Amniotic stem cell (primary cell): ENCODE data around the gene ZNF624.
"Not testable (repeated sequence)": the region's sequence is repeated elsewhere in the genome, so short reads cannot be mapped to it uniquely, and the experiment has no call there.

Source experiments
- DNase-seq: peaks from one replicate; lab custom pipeline; 2025; lab: John Stamatoyannopoulos, UW

ZNF624 gene

DNA sequence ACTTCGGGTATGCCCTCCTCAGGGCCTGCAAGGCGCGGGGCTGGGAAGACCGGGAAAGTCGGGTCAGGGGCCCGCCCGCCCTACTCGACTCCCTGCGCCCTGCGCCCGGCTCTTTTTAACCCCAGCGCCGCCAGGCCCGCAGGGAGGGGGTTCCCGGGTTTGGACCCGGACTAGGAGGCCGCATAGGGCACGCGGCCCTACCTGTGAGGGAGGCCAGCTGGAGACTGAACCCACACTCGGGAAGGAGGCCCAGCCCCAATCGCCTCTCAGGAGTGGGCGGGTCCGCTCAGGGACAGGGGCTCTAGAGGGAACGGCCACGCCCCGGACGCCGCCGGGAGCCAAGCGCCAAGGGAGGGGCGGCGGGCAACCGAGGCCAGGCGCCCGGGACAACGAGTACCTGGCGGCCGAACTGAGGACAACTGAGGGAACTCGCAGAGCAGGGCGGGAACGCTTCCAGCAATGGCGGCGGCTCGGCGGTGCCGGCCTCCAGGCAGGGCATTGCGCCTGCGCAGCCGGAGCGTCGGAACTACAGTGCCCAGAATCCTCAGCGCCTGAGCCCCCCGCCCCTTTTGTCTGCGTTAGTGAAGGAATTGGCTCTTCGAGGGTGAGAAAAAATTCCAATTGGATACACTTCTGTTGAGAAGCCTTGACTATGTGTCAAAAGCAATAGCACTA lies at the start of gene ZNF624:
Gene ZNF624 (minus strand): TSS at position 484 of the 675 bp plus-strand sequence.
- DNase-seq, result peak; percentile 85

DNA sequence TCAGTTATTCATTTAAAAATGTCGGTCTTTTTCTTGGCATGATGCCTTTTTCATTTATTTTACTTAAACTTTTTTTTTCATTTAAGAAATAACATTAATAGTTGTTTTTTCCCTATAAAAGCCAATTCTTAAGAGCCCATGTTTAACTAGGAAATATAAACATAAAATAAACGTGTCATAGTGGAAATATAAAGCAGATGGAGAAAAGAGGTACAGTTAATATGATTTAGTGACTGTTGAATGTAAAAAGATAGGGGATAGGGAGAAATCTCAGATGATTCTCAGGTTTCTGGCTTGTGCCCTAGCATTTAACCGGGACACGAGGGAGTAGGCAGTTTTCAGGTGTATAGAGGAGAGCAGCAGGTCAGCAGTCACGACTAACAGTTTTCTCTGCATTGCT lies 44.0 kb upstream of the ZNF624 start:
- not testable (repeated sequence) for DNase-seq

DNA sequence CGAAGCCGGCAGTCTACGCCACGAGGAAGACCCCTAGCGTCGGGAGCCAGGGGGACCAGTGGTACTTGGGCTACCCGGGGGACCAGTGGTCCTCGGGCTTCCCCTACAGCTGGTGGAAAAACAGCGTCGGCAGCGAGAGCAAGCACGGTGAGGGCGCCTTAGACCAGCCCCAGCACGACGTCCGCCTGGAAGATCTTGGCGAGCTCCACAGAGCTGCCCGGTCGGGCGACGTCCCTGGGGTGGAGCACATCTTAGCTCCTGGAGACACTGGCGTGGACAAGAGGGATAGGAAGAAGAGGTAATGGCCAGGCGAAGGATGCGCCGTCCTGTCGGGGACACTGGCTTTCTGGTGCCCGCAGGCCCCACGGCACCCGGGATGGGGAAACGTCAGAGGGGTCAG lies 36.8 kb upstream of the ZNF624 start:
- DNase-seq, result not testable (repeated sequence)

DNA sequence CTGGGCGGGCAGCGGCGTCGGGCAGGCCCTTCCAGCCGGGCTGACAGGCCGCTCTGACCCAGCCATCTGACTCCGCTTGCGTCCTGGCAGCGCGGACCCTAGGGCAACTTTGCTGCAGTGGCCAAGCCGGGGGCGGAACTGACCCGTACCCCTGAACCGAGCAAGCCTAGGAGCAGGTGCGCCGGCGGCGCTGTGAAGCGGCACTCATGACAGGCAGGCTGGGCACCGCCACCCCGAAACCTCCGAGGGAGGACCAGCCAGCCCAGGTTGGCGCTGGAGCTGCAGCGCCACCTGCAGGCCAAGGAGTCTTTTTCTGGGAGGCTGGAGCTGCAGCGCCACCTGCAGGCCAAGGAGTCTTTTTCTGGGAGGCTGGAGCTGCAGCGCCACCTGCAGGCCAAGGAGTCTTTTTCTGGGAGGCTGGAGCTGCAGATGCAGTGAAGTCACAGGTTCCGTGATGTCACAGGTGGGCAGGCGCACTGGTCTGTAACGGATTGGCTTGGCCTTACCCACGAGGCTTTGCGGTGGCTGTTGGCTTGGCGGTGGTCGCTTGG lies 36.2 kb upstream of the ZNF624 start, which contains the start of gene CCDC144A:
Gene CCDC144A (plus strand): TSS at position 511 of the 551 bp plus-strand sequence. CDS start 160 bp downstream, outside the sequence.
- DNase-seq, result not testable (repeated sequence)

DNA sequence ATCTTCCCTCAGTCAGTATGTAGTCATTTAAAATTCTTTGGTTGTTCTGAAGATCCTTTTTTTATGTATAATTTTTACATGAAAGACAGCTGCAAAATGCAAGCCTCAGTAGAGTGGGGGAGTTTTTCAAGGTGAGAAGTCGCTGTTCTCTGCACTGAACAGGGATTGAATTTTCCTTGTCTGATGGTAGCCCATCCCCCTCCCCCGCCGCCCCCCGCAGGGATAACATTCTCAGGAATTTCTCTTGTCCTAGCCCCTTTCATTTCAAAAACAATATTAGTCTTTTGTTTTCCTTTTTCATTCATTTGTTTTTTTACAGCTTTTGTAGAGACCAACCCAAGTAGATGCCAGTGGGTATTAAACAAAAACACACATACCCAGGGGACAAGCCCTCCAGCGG lies 33.5 kb upstream of the ZNF624 start:
- not testable (repeated sequence) for DNase-seq

DNA sequence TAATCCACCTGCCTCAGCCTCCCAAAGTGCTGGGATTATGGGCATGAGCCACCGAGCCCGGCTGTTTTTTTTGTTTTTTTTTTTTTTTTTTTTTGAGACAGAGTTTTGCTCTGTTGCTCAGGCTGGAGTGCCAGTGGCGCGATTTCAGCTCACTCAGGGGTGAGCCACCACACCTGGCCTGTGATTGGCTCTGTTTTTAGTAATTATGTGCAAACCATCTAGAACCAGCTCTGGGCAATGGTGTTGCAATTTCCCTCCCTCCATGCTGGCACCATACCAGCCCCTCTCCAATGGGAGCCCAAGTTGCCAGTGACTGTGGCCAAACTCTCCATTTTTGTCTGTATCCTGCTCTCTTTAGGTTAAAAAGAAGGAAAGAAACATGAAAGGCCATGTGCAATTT lies 32.4 kb upstream of the ZNF624 start:
- not testable (repeated sequence) for DNase-seq

DNA sequence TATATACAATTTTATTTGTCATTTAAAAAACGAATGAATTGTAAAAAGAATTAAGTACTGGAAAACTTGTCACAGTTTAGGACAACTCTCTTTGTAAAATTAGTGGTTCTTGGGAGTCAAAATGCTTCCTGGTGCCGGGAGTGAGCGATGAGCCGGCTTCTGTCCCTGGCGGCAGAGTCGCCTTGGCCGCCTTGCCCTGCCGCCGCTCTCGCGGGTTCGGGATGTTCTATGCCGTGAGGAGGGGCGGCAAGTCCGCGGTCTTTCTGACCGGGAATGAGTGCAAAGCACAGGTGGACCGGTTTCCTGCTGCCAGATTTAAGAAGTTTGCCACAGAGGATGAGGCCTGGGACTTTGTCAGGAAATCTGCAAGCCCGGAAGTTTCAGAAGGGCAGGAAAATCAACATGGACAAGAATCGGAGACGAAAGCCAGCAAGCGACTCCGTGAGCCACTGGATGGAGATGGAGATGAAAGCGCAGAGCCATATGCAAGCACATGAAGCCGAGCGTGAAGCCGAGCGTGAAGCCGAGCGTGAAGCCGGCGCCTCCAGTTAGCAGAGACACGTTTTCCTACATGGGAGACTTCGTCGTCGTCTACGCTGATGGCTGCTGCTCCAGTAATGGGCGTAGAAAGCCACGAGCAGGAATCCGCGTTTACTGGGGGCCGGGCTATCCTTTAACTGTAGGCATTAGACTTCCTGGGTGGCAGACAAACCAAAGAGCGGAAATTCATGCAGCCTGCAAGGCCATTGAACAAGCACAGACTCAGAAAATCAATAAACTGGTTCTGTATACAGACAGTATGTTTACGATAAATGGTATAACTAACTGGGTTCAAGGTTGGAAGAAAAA lies 29.9 kb upstream of the ZNF624 start:
- DNase-seq, result not testable (repeated sequence)

DNA sequence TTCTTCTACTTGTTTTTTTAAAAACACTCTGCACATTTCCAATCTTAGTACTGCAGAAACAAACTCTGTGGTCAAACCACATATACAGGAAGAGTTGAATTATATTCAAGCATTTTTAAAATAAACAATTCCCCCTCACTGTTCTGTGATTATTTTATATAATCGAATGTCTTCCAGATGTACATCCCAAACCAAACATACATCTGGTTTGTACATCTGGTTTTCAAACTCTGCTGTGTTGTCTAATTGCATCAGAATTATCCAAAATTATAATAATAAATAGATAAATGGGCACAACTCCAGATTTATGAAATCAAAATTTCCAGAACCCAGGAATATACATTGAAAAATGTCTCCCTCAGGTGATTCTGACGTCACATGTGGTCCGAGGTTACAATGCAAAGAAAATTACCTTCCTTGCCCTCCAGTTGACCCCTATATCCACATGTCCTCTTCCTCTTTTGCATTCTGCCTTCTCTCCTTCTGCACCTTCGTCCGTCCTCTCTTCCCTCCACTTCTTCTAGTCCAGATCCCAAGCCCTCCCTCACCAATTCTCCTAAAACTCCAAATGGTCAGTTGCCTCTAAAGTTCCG lies 23.1 kb upstream of the ZNF624 start:
- DNase-seq, result no peak

DNA sequence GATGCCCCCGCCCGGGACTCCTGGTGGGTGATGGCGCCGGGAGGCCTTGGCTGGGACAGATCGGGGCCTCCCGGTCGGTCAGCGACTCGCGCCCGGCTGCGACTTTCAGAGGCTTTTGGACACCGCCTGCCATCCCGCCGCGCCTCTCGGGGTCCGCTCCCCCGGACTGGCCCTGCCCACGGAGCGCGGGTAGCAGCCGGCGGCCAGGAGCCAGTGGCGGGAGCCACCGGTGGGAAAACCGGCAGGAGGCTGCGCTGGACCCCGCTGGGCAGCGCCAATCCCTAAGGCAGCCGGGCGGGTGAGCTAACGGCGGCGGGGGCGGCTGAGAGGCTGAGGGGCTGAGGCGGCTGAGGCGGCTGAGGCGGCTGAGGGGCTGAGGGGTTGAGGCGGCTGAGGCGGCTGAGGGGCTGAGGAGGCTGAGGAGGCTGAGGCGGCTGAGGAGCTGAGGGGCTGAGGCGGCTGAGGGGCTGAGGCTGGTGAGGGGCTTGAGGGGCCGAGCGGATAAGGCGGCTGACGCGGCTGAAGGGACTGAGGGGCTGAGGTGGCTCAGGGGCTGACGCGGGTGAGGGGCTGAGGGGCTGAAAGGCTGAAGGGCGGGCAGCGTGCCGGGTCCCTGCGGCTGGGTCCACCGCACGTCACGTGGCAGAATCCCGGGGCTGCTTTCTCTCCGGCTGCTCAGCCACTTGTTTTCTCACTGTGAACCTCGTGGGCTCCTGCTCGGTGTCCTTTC lies 13.4 kb upstream of the ZNF624 start:
- not testable (repeated sequence) for DNase-seq

DNA sequence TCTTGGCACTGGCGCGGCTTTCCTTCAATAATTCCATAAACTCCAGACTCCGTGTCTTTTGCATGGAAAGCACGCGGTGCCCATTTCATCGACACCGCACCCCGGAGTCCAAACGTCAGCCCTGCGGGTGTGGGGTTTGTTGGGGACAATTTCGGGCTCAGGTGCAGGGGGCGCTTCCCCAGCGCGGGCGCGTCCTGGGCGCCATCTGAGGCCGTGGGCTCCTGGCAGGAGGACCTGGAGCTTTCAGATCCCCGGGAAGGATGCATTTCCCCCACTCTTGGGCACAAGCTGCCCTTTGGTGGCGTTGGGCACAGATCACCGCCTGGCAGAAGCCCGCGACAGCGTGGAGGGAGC lies 12.9 kb upstream of the ZNF624 start:
- not testable (repeated sequence) for DNase-seq

DNA sequence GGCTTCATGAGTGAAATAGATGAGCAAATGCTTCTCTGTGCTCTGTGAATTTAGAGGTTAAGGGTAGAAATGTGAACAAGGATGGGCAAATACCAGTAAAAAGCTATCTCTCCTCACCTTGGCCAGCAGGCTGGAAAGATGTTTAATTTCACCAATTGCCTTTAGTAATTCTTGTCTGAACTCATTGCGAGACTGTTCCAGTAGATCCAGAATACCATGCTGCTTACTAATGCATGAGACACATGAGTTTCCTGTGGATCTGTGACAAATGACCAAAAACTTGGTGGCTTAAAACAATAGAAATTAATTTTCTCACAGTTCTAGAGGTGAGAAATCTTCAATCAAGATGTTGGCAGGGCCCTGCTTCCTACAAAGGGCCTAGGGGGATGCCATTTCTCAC lies 9.3 kb upstream of the ZNF624 start:
- no peak for DNase-seq

DNA sequence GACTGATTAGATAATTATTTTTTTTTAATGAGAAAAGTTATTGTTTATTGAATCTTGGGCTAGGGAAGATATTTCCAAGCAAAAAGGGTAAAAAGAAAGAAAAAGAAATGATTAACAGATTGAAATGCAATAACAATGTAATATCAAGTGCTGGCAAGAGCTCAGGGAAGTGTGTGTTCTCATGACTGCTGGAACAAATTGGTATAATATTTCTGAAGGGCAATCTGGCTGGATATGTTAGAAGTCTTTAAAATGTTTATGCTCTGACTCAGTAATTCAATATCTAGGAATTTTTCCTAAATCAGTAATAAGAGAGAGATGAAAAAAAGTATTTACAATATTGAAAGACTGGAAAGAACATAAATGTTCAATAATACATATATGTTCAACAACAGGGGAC lies 7.6 kb upstream of the ZNF624 start:
- DNase-seq, result no peak

DNA sequence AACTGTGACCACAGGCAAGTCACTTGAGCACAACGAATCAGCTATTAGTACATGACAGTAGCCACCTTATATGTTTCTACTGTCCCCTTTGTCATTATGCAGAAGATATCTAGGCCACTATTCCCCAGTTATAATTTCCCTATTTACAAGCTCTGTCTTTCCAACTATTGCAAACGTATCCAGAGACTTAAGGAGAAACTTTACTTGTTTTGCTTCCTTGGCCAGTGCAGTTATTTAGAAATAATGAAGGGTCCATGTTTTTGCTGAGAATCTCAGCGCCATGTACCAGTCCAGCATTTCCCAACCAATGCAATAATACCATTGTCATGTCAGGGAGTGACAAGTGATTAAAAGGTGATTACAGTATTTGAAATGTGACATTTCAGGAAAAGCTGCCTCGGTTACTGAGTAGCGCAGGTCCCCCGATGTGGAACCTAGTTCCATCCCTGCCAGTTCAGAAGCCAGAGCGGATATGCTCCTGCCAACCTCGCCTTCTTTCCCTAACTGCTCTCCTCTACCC lies 743 bp downstream of the ZNF624 start:
- DNase-seq, result no peak

DNA sequence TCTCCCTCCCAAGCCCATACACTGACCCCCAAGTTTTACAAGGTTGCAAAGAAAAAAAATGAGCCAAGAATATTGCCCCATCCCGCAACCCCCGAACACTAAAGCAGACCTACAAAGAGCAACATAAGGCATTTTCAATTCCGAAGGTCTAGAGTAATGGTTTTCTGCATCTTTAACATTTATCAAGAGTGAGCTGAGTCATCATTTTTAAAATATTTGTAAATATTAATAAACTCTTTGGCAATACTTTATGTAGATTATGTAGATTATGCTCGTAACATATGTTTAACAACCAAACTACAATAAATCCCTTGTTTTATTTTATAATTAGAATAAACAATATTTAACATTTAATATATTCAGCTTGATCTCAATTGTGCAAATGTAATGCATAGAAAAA lies 1.4 kb downstream of the ZNF624 start:
- DNase-seq, result no peak

DNA sequence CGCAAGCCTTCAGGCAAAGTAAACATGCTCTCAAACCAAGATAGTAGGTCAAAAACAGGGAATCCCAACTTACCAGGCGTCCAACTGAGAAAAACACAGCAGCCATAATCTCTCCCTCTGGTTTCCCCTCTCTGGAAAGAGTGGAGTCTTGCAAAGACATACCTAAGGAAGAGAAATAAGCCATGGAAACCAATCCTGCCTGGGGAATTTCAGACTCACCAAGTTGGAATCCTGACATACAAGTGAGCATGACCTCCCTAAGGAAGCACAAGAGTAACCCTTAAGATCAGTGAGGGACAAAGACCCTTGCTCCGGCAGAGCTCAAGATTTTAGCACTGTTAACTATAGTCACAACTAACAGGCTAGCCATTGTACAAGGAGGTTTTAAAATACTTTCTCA lies 4.1 kb downstream of the ZNF624 start:
- DNase-seq, result no peak

DNA sequence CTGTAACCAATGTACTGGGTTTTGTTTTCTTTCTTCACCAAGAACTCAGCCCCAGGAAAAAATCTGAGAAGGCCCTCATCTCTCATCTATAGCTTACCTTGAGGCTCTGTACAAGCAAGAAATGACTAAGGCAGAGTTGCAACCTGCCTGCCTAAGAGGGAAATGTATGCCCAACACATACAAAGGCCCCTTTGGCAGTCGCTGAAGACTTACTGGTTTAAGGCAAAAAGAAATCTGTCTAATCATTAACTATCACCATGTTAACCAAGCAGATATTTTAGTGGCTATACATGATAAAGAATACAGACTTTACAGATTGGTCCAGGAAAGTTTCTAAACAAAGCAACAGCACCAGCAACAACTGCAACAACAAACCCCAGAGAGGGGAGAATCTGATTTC lies 14.2 kb downstream of the ZNF624 start:
- no peak for DNase-seq

DNA sequence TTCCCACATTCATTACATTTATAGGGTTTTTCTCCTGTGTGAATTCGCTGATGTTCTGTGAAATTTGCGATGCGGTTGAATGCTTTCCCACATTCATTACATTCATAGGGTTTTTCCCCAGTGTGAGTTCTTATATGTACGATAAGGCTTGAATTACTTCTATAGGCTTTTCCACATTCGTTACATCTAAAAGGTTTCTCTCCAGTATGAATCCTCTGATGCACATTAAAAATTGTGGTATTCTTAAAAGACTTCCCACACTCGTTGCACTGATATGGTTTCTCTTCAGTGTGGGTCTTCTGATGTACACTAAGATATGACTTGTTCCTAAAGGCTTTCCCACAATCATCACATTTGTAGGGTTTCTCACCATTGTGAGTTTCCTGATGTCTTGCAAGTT lies 30.4 kb downstream of the ZNF624 start:
- DNase-seq, result no peak

DNA sequence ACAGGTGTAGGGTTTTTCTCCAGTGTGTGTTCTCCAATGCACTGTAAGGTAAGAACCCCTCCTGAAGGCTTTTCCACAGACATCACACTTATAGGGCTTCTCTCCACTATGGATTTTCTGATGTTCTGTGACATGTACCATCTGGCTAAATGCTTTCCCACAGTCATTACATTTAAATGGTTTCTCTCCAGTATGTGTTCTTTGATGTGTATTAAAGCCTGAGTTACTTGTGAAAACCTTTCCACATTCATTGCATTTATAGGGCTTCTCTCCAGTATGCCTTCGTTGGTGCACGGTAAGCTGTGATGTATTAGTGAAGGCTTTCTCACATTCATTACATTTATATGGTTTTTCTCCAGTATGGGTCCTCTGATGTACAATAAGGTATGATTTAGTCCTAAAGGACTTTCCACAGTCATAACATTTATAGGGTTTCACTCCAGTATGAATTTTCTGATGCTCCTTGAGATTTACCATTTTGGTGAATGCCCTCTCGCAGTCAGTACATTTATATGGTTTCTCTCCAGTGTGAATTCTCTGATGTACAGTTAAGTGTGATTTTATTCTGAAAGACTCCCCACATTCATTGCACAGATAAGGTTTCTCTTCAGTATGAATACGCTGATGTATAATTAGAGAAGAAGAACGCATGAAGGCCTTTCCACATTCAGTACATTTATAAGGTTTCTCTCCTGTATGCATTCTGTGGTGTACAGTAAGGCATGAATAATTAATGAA lies 30.9 kb downstream of the ZNF624 start:
- DNase-seq, result no peak

DNA sequence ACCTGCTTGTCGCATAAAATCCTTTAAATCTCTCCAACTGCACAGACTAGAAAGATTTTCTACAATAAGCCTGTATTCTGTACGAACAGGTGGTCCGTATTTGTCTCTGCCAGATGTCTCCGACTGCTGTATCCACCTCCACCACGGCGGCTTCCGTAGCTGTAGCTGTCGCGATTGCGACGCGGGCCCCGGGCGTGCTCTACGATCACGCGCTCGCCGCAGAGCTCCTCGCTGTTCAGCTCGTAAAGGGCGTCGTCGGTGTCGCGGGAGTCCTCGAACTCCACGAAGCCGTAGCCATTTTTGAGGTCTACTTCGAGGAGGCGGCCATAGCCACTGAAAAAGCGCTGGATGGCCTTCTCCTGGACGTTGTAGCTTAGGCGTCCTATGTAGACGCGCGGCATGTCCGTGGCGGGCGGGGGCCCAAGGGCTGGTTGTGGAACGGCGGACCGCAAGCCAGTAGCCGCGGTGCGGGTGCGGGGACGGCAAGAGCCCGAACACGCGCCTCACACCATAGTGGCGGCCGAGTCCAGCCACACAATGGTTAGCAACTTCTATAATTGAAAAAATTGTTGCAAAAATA lies 36.1 kb downstream of the ZNF624 start:
- no peak for DNase-seq

DNA sequence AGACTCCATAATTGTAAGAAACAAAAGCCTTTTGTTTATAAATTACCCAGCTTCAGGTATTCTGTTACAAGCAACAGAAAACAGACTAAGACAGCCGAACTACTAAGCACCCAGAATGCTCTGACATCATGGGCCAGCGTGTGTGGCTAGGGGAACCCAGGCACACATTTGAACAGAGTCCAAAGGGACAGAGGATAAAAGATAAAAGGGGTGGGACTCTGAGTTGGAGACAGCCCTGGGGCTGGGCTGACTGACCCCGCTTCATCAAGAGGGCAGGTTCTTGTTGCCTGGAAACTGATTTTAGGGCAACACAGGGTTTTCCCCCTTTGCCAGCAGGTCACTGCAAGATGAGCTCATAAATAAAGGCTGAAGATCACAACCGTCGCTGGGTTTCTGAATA lies 54.1 kb downstream of the ZNF624 start:
- DNase-seq, result no peak
